Liver (tissue), 9 donors: ENCODE measurements around the gene MYO9A. TPM values are rescaled to one million over a fixed set of nuclear protein-coding genes. Genes with fewer than 3 reads are reported as not detected.

ENCODE experiments used
- DNase-seq: peaks from one replicate; pipeline ENCODE4 v3.0.0-alpha.2; 2017; ENCODE audit warnings: low spot score
- H3K27ac ChIP-seq, 2 donors: one replicate each; pipeline ENCODE4 v1.7.0; 2013; ENCODE audit warnings: inconsistent platforms in 2 of 2, low read length in 2 of 2, control low read depth in 1 of 2, low read depth in 1 of 2, mild to moderate bottlenecking in 1 of 2
- H3K27me3 ChIP-seq, 4 donors: one replicate each; pipeline versions ENCODE4 v1.6.1 to v1.7.0; 2013; ENCODE audit warnings: low read length in 3 of 4, inconsistent platforms in 1 of 4, mild to moderate bottlenecking in 1 of 4, moderate library complexity in 1 of 4; ENCODE audit not compliant: control insufficient read depth in 4 of 4, insufficient read depth in 4 of 4
- H3K36me3 ChIP-seq, 4 donors: one replicate each; pipeline versions ENCODE4 v1.6.1 to v1.7.0; 2013; ENCODE audit warnings: low read length in 3 of 4, mild to moderate bottlenecking in 3 of 4, low read depth in 1 of 4, moderate library complexity in 1 of 4; ENCODE audit not compliant: control insufficient read depth in 4 of 4, insufficient read depth in 3 of 4
- H3K4me1 ChIP-seq, 4 donors: one replicate each; pipeline versions ENCODE4 v1.6.1 to v1.7.0; 2013; ENCODE audit warnings: low read length in 3 of 4, mild to moderate bottlenecking in 3 of 4, moderate library complexity in 1 of 4; ENCODE audit not compliant: control insufficient read depth in 4 of 4, insufficient read depth in 4 of 4
- H3K4me3 ChIP-seq, 3 donors: one replicate each; pipeline versions ENCODE4 v1.6.1 to v1.7.0; 2013; ENCODE audit warnings: low read length in 3 of 3, control low read depth in 1 of 3, low read depth in 1 of 3, mild to moderate bottlenecking in 1 of 3
- H3K9ac ChIP-seq, 2 donors: one replicate each; pipeline ENCODE4 v1.7.0; 2013; ENCODE audit warnings: low read length in 2 of 2, mild to moderate bottlenecking in 2 of 2, moderate library complexity in 2 of 2, control low read depth in 1 of 2, low read depth in 1 of 2
- H3K9me3 ChIP-seq, 4 donors: one replicate each; pipeline versions ENCODE4 v1.6.1 to v1.7.0; 2013; ENCODE audit warnings: low read length in 3 of 4; ENCODE audit not compliant: control insufficient read depth in 4 of 4
- EGR1 ChIP-seq, 2 donors: IDR thresholded peaks; 2 replicates each; pipeline ENCODE4 v1.6.1; 2016 to 2018; ENCODE audit warnings: antibody characterized with exemption in 2 of 2, low read depth in 2 of 2
- FOXA1 ChIP-seq: IDR thresholded peaks from 2 replicates; pipeline ENCODE4 v1.6.1; 2016; ENCODE audit warnings: antibody characterized with exemption
- FOXA2 ChIP-seq: IDR thresholded peaks from 2 replicates; pipeline ENCODE4 v1.6.1; 2016; ENCODE audit warnings: antibody characterized with exemption
- GABPA ChIP-seq, 2 donors: IDR thresholded peaks in 1 of 2; conservative IDR thresholded peaks in 1 of 2; 2 replicates each; pipeline ENCODE4 v1.6.1; 2016; ENCODE audit warnings: antibody characterized with exemption in 2 of 2, mild to moderate bottlenecking in 1 of 2, moderate library complexity in 1 of 2
- HNF4A ChIP-seq, 2 donors: conservative IDR thresholded peaks; 2 replicates each; pipeline ENCODE4 v1.6.1; 2016; ENCODE audit warnings: antibody characterized with exemption in 2 of 2, mild to moderate bottlenecking in 2 of 2
- HNF4G ChIP-seq: IDR thresholded peaks from 2 replicates; pipeline ENCODE4 v1.6.1; 2016; ENCODE audit warnings: antibody characterized with exemption
- JUND ChIP-seq, 2 donors: IDR thresholded peaks; 2 replicates each; pipeline ENCODE4 v1.6.1; 2016; ENCODE audit warnings: antibody characterized with exemption in 2 of 2
- NR2F2 ChIP-seq: IDR thresholded peaks from 2 replicates; pipeline ENCODE4 v1.6.1; 2016; ENCODE audit warnings: antibody characterized with exemption
- RAD21 ChIP-seq, 2 donors: IDR thresholded peaks; 2 replicates each; pipeline ENCODE4 v1.6.1; 2016; ENCODE audit warnings: antibody characterized with exemption in 2 of 2, mild to moderate bottlenecking in 2 of 2
- RXRA ChIP-seq, 2 donors: IDR thresholded peaks; 2 replicates each; pipeline ENCODE4 v1.6.1; 2017 to 2018; ENCODE audit warnings: antibody characterized with exemption in 2 of 2, mild to moderate bottlenecking in 1 of 2
- SP1 ChIP-seq: IDR thresholded peaks from 2 replicates; pipeline ENCODE4 v1.6.1; 2018; ENCODE audit warnings: antibody characterized with exemption, mild to moderate bottlenecking
- TAF1 ChIP-seq: conservative IDR thresholded peaks from 2 replicates; pipeline ENCODE4 v1.6.1; 2016; ENCODE audit warnings: antibody characterized with exemption, mild to moderate bottlenecking
- YY1 ChIP-seq: IDR thresholded peaks from 2 replicates; pipeline ENCODE4 v1.6.1; 2016; ENCODE audit warnings: antibody characterized with exemption, mild to moderate bottlenecking
- WGBS: extraction: QIAGEN DNeasy Blood & Tissue Kit; methylation state at CpG from one replicate; pipeline ENCODE4 v1.1.7; 2013; 5-methylcytosine and 5-hydroxymethylcytosine counted together
- polyA plus RNA-seq, 2 donors: library from polyadenylated mRNA; stranded (reverse) in 1 of 2; unstranded in 1 of 2; fragments of 200-250 nt in 1 of 2; fragments of >200 nt in 1 of 2; fragmentation: Nextera tagmentation in 1 of 2; extraction: Ambion mirVana in 1 of 2; gene quantifications; one replicate each; pipeline versions ENCODE4 v1.2.1 to v1.2.3, GENCODE V29; 2013 to 2015
- total RNA-seq, 2 donors: library from RNA; depleted of rRNA; stranded (reverse); fragments of >200 nt; gene quantifications; one replicate each; pipeline ENCODE4 v1.2.3, GENCODE V29; 2014
- TF ChIP-seq, protein P1 (sequence below): IDR thresholded peaks from 2 replicates; pipeline ENCODE4 v1.6.1; 2016; ENCODE audit warnings: antibody characterized with exemption
- TF ChIP-seq, protein P2 (sequence below): fragments of 150-350 bp; IDR thresholded peaks from 2 replicates; pipeline ENCODE4 v1.5.1; 2017; ENCODE audit warnings: improper control_type of control experiment, low read depth, low read length; ENCODE audit not compliant: missing input control
- TF ChIP-seq, protein P3 (sequence below): IDR thresholded peaks from 2 replicates; pipeline ENCODE4 v1.6.1; 2016; ENCODE audit warnings: antibody characterized with exemption
- TF ChIP-seq, protein P4 (sequence below): IDR thresholded peaks from 2 replicates; pipeline ENCODE4 v1.6.1; 2016; ENCODE audit warnings: antibody characterized with exemption
- TF ChIP-seq, protein P5 (sequence below): IDR thresholded peaks from 2 replicates; pipeline ENCODE4 v1.6.1; 2016; ENCODE audit warnings: antibody characterized with exemption, mild to moderate bottlenecking
- donor health status: healthy.
- donor health status: healthy.
- donor health status: healthy.
- donor health status: healthy.
- donor health status: healthy.

MYO9A gene
- total and polyA plus RNA-seq, 4 donors = 1.4 to 14.9 (median 8.4) TPM

DNA sequence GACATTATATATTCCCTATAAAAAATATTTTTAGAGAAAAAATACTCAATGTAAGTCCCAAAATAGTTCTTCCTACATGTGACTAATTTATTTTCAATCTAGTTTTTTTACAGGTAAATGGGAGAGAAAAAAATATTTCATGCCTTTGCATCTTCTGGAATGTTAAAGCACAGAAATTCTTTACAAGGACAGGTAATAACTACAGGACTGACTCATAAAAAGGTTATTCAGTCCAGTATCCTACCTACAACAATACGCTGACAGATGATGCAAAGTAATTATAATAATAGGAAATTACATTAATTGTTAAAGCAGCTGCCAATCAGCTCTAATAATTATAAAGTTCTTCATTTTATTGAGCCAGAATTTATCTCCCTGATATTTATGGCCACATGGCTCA lies 147.5 kb downstream of the MYO9A start:
- Histone ChIP-seq H3K4me3 (no peak overlapping the region), H3K9me3 (no peaks in the 10 kb centered on the region), H3K27me3 (no peaks in the 10 kb centered on the region), H3K4me1 (no peaks in the 10 kb centered on the region), H3K9ac (no peak overlapping the region), H3K27ac (no peak overlapping the region), H3K36me3 (peaks cover 0 to 5% (median 0%) of the 10 kb centered on the region in 4 donors)
- DNase-seq = no peak
- TF ChIP-seq TAF1 (no peak), NR2F2 (no peak), RXRA (IDR thresholded peaks at IDR 0.05) (no peak), YY1 (no peak), HNF4A (conservative IDR thresholded peaks at IDR 0.05) (no peak), FOXA2 (no peak), FOXA1 (no peak), EGR1 (IDR thresholded peaks at IDR 0.05; ENCODE audit: low read depth in 2 of 2) (no peak), JUND (IDR thresholded peaks at IDR 0.05) (no peak), HNF4G (no peak), RAD21 (IDR thresholded peaks at IDR 0.05) (no peak), SP1 (no peak), GABPA (IDR thresholded peaks at IDR 0.05 in 1 of 2, conservative IDR thresholded peaks at IDR 0.05 in 1 of 2) (no peak)
- TF ChIP-seq, protein P1, sequence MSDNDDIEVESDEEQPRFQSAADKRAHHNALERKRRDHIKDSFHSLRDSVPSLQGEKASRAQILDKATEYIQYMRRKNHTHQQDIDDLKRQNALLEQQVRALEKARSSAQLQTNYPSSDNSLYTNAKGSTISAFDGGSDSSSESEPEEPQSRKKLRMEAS = no peak
- TF ChIP-seq, protein P2, sequence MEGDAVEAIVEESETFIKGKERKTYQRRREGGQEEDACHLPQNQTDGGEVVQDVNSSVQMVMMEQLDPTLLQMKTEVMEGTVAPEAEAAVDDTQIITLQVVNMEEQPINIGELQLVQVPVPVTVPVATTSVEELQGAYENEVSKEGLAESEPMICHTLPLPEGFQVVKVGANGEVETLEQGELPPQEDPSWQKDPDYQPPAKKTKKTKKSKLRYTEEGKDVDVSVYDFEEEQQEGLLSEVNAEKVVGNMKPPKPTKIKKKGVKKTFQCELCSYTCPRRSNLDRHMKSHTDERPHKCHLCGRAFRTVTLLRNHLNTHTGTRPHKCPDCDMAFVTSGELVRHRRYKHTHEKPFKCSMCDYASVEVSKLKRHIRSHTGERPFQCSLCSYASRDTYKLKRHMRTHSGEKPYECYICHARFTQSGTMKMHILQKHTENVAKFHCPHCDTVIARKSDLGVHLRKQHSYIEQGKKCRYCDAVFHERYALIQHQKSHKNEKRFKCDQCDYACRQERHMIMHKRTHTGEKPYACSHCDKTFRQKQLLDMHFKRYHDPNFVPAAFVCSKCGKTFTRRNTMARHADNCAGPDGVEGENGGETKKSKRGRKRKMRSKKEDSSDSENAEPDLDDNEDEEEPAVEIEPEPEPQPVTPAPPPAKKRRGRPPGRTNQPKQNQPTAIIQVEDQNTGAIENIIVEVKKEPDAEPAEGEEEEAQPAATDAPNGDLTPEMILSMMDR = no peak
- TF ChIP-seq, protein P3, sequence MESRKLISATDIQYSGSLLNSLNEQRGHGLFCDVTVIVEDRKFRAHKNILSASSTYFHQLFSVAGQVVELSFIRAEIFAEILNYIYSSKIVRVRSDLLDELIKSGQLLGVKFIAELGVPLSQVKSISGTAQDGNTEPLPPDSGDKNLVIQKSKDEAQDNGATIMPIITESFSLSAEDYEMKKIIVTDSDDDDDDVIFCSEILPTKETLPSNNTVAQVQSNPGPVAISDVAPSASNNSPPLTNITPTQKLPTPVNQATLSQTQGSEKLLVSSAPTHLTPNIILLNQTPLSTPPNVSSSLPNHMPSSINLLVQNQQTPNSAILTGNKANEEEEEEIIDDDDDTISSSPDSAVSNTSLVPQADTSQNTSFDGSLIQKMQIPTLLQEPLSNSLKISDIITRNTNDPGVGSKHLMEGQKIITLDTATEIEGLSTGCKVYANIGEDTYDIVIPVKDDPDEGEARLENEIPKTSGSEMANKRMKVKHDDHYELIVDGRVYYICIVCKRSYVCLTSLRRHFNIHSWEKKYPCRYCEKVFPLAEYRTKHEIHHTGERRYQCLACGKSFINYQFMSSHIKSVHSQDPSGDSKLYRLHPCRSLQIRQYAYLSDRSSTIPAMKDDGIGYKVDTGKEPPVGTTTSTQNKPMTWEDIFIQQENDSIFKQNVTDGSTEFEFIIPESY = no peak
- TF ChIP-seq, protein P4, sequence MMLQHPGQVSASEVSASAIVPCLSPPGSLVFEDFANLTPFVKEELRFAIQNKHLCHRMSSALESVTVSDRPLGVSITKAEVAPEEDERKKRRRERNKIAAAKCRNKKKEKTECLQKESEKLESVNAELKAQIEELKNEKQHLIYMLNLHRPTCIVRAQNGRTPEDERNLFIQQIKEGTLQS = no peak
- TF ChIP-seq, protein P5, sequence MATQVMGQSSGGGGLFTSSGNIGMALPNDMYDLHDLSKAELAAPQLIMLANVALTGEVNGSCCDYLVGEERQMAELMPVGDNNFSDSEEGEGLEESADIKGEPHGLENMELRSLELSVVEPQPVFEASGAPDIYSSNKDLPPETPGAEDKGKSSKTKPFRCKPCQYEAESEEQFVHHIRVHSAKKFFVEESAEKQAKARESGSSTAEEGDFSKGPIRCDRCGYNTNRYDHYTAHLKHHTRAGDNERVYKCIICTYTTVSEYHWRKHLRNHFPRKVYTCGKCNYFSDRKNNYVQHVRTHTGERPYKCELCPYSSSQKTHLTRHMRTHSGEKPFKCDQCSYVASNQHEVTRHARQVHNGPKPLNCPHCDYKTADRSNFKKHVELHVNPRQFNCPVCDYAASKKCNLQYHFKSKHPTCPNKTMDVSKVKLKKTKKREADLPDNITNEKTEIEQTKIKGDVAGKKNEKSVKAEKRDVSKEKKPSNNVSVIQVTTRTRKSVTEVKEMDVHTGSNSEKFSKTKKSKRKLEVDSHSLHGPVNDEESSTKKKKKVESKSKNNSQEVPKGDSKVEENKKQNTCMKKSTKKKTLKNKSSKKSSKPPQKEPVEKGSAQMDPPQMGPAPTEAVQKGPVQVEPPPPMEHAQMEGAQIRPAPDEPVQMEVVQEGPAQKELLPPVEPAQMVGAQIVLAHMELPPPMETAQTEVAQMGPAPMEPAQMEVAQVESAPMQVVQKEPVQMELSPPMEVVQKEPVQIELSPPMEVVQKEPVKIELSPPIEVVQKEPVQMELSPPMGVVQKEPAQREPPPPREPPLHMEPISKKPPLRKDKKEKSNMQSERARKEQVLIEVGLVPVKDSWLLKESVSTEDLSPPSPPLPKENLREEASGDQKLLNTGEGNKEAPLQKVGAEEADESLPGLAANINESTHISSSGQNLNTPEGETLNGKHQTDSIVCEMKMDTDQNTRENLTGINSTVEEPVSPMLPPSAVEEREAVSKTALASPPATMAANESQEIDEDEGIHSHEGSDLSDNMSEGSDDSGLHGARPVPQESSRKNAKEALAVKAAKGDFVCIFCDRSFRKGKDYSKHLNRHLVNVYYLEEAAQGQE = no peak
- 100% methylated on average over 1 of the region's 1 CpG for WGBS
